Mammary epithelial cell (primary cell): ENCODE results near the gene AQP7.

Experiments
- CTCF ChIP-seq, 2 donors: IDR thresholded peaks in 1 of 2; conservative IDR thresholded peaks in 1 of 2; 2 replicates each; pipeline ENCODE4 v1.5.1; 2011 to 2012; ENCODE audit warnings: inconsistent platforms in 2 of 2, low read length in 2 of 2, mild to moderate bottlenecking in 2 of 2, control low read depth in 1 of 2, low read depth in 1 of 2; ENCODE audit not compliant: insufficient read depth in 1 of 2; ENCODE audit errors: extremely low read depth in 1 of 2
- EZH2 ChIP-seq: IDR thresholded peaks from 2 replicates; pipeline ENCODE4 v1.6.1; 2012; ENCODE audit warnings: low read length, inconsistent platforms, borderline replicate concordance

- TF ChIP-seq CTCF (conservative IDR thresholded peaks at IDR 0.05 in 1 of 2, IDR thresholded peaks at IDR 0.05 in 1 of 2; ENCODE audit: extremely low read depth in 1 of 2, insufficient read depth in 1 of 2, low read depth in 1 of 2, low read length in 2 of 2), result peak in 1 of 2 donors; percentile 48
- TF ChIP-seq EZH2, result no peak
Observed at GRCh38 chr9:33446946-33447798, 44.8 kb upstream of the AQP7 start, which contains the start of gene AQP3.
